SK-N-SH (cell line): Measurements from ENCODE around the gene TMEM223. TPM values are rescaled to one million over a fixed set of nuclear protein-coding genes. Genes with fewer than 3 reads are reported as not detected.

Source experiments
- CHD2 ChIP-seq: fragments of 150-350 bp; IDR thresholded peaks from 2 replicates; pipeline ENCODE4 v1.6.1; 2018; ENCODE audit warnings: low read length; ENCODE audit not compliant: partially characterized antibody
- CTCF ChIP-seq: fragments of 200-600 bp; sonication (generic); IDR thresholded peaks from 2 replicates; pipeline ENCODE4 v1.6.1; 2017; ENCODE audit warnings: antibody characterized with exemption, mild to moderate bottlenecking, moderate library complexity
- EP300 ChIP-seq, 2 experiments: IDR thresholded peaks; 2 replicates each; pipeline versions ENCODE4 v1.4.0 to v1.6.1; 2012; ENCODE audit warnings: borderline replicate concordance in 1 of 2, low read depth in 1 of 2, low read length in 1 of 2
- FOSL2 ChIP-seq: IDR thresholded peaks from 2 replicates; pipeline ENCODE4 v1.4.0; 2012; ENCODE audit warnings: low read depth, mild to moderate bottlenecking, moderate library complexity, borderline replicate concordance
- GABPA ChIP-seq: IDR thresholded peaks from 2 replicates; pipeline ENCODE4 v1.4.0; 2012; ENCODE audit warnings: low read depth, mild to moderate bottlenecking
- JUND ChIP-seq: IDR thresholded peaks from 2 replicates; pipeline ENCODE4 v1.4.0; 2012
- MAX ChIP-seq: IDR thresholded peaks from 2 replicates; pipeline ENCODE4 v1.4.0; 2012; ENCODE audit warnings: low read depth
- MXI1 ChIP-seq: IDR thresholded peaks from 2 replicates; pipeline ENCODE4 v1.6.1; 2012; ENCODE audit warnings: mild to moderate bottlenecking, low read depth, low read length, improper control_type of control experiment
- NFIC ChIP-seq: IDR thresholded peaks from 2 replicates; pipeline ENCODE4 v1.4.0; 2012; ENCODE audit warnings: borderline replicate concordance
- NRF1 ChIP-seq: IDR thresholded peaks from 2 replicates; pipeline ENCODE4 v1.6.1; 2012; ENCODE audit warnings: low read depth, mild to moderate bottlenecking, low read length
- PBX3 ChIP-seq: IDR thresholded peaks from 2 replicates; pipeline ENCODE4; 2012
- RAD21 ChIP-seq: IDR thresholded peaks from 2 replicates; pipeline ENCODE4 v1.6.1; 2012; ENCODE audit warnings: mild to moderate bottlenecking, low read length
- SIN3A ChIP-seq: IDR thresholded peaks from 2 replicates; pipeline ENCODE4 v1.6.1; 2012; ENCODE audit warnings: low read depth, mild to moderate bottlenecking, low read length, moderate library complexity, borderline replicate concordance
- TCF12 ChIP-seq: IDR thresholded peaks from 2 replicates; pipeline ENCODE4 v1.4.0; 2012
- USF1 ChIP-seq: IDR thresholded peaks from 2 replicates; pipeline ENCODE4 v1.4.0; 2012; ENCODE audit warnings: low read depth, borderline replicate concordance
- USF2 ChIP-seq: fragments of 150-350 bp; IDR thresholded peaks from 2 replicates; pipeline ENCODE4 v1.6.1; 2017; ENCODE audit warnings: antibody characterized with exemption, low read length, low read depth, borderline replicate concordance
- polyA plus RNA-seq, 3 experiments: library from polyadenylated mRNA; depleted of rRNA; stranded (reverse); fragments of >200 nt; gene quantifications; 2 replicates each; pipeline ENCODE4 v1.2.3, GENCODE V29; 2012

TMEM223 gene
- polyA plus RNA-seq, 1 of the 3 experiments (the other 2 are of a cell fraction): 30.4 TPM

GRCh38 chr11:62787005-62787759 is 4.6 kb downstream of the TMEM223 start, which contains the start of gene TMEM179B (continued):
- TF ChIP-seq MAX (peak; percentile 68), GABPA (peak; percentile 92), CTCF (peak; percentile 49), TCF12 (no peak), FOSL2 (peak; percentile 65; the same call in 1 of the 2 replicates), MXI1 (peak; percentile 76), RAD21 (peak; percentile 27; the same call in 1 of the 2 replicates), EP300 (IDR thresholded peaks at IDR 0.05; ENCODE audit: borderline replicate concordance in 1 of 2, low read depth in 1 of 2, low read length in 1 of 2) (peak in 1 of 2 experiments; percentile 15; a peak in 1 of 4 replicates), SIN3A (peak; percentile 91; the same call in 1 of the 2 replicates), PBX3 (peak; percentile 59), JUND (no peak), NRF1 (no peak), NFIC (no peak), USF1 (no peak), CHD2 (peak; percentile 72), USF2 (no peak)
- TF ChIP-seq, all 33 proteins: peak for 18
